H9 (cell line): ENCODE results near the gene MGMT. TPM values are rescaled to one million over a fixed set of nuclear protein-coding genes. Genes with fewer than 3 reads are reported as not detected.

Experiments
- DNase-seq: peaks from one replicate; pipeline ENCODE4 v3.0.0-alpha.2; 2017
- H2AFZ ChIP-seq: one replicate; pipeline ENCODE4 v1.6.1; 2013; ENCODE audit warnings: mild to moderate bottlenecking, low read length, control low read depth, moderate library complexity
- H2AK5ac ChIP-seq: 2 replicates; pipeline ENCODE4 v1.6.1; 2013; ENCODE audit warnings: low read length, control low read depth, mixed read lengths; ENCODE audit not compliant: insufficient read length
- H2BK120ac ChIP-seq: one replicate; pipeline ENCODE4 v1.6.1; 2013; ENCODE audit warnings: low read depth, mild to moderate bottlenecking, low read length, control low read depth, inconsistent platforms; ENCODE audit not compliant: poor library complexity, severe bottlenecking
- H2BK12ac ChIP-seq: 2 replicates; pipeline ENCODE4 v1.6.1; 2013; ENCODE audit warnings: low read length, control low read depth, mixed read lengths, low read depth; ENCODE audit not compliant: insufficient read length
- H2BK15ac ChIP-seq: 2 replicates; pipeline ENCODE4 v1.6.1; 2013; ENCODE audit warnings: low read depth, low read length, control low read depth
- H2BK20ac ChIP-seq: one replicate; pipeline ENCODE4 v1.6.1; 2013; ENCODE audit warnings: low read depth, mild to moderate bottlenecking, low read length, control low read depth, inconsistent platforms; ENCODE audit not compliant: poor library complexity, severe bottlenecking
- H2BK5ac ChIP-seq: 2 replicates; pipeline ENCODE4 v1.6.1; 2013; ENCODE audit warnings: low read length, control low read depth, mixed read lengths; ENCODE audit not compliant: insufficient read length
- H3K14ac ChIP-seq: 2 replicates; pipeline ENCODE4 v1.6.1; 2013; ENCODE audit warnings: low read length, control low read depth; ENCODE audit not compliant: insufficient read depth
- H3K18ac ChIP-seq: 2 replicates; pipeline ENCODE4 v1.6.1; 2013; ENCODE audit warnings: low read depth, mild to moderate bottlenecking, mixed read lengths, low read length, control low read depth; ENCODE audit not compliant: insufficient read length
- H3K23ac ChIP-seq: 2 replicates; pipeline ENCODE4 v1.6.1; 2013; ENCODE audit warnings: low read length, control low read depth, mixed read lengths, low read depth; ENCODE audit not compliant: insufficient read length
- H3K23me2 ChIP-seq: 2 replicates; pipeline ENCODE4 v1.6.1; 2013; ENCODE audit warnings: low read depth, mild to moderate bottlenecking, mixed read lengths, low read length, control low read depth; ENCODE audit not compliant: insufficient read length, poor library complexity, severe bottlenecking
- H3K27ac ChIP-seq: 2 replicates; pipeline ENCODE4 v1.5.1; 2013; ENCODE audit warnings: low read length, control low read depth, mixed read lengths, low read depth; ENCODE audit not compliant: insufficient read length
- H3K27me3 ChIP-seq: 2 replicates; pipeline ENCODE4 v1.6.1; 2013; ENCODE audit warnings: low read length, control low read depth, inconsistent platforms; ENCODE audit not compliant: insufficient read depth
- H3K4ac ChIP-seq: 2 replicates; pipeline ENCODE4 v1.6.1; 2013; ENCODE audit warnings: low read depth, mild to moderate bottlenecking, control low read depth, inconsistent platforms, low read length, moderate library complexity
- H3K4me1 ChIP-seq: 2 replicates; pipeline ENCODE4 v1.6.1; 2013; ENCODE audit warnings: low read length, control low read depth, inconsistent platforms; ENCODE audit not compliant: insufficient read depth
- H3K4me2 ChIP-seq: 2 replicates; pipeline ENCODE4 v1.6.1; 2013; ENCODE audit warnings: low read length, control low read depth, mixed read lengths; ENCODE audit not compliant: insufficient read length, insufficient read depth
- H3K56ac ChIP-seq: 2 replicates; pipeline ENCODE4 v1.6.1; 2013; ENCODE audit warnings: low read depth, mild to moderate bottlenecking, mixed read lengths, low read length, control low read depth; ENCODE audit not compliant: insufficient read length
- H3K79me1 ChIP-seq: 2 replicates; pipeline ENCODE4 v1.6.1; 2013; ENCODE audit warnings: low read depth, mild to moderate bottlenecking, moderate library complexity, low read length, control low read depth, inconsistent platforms; ENCODE audit not compliant: insufficient read depth, poor library complexity, severe bottlenecking
- H3K79me2 ChIP-seq: 2 replicates; pipeline ENCODE4 v1.6.1; 2013; ENCODE audit warnings: low read length, control low read depth, inconsistent platforms; ENCODE audit not compliant: insufficient read depth
- H3K9ac ChIP-seq: 2 replicates; pipeline ENCODE4 v1.6.1; 2013; ENCODE audit warnings: low read length, control low read depth, mixed read lengths; ENCODE audit not compliant: insufficient read length; ENCODE audit errors: extremely low read depth
- H3K9me3 ChIP-seq: one replicate; pipeline ENCODE4 v1.6.1; 2013; ENCODE audit warnings: low read depth, low read length, inconsistent platforms; ENCODE audit not compliant: control insufficient read depth
- H3T11ph ChIP-seq: one replicate; pipeline ENCODE4 v1.6.1; 2013; ENCODE audit warnings: mild to moderate bottlenecking, low read length, control low read depth, inconsistent platforms
- H4K20me1 ChIP-seq: one replicate; pipeline ENCODE4 v1.6.1; 2013; ENCODE audit not compliant: control insufficient read depth, insufficient read length, insufficient read depth
- H4K5ac ChIP-seq: 2 replicates; pipeline ENCODE4 v1.6.1; 2013; ENCODE audit warnings: low read depth, mild to moderate bottlenecking, mixed read lengths, low read length, control low read depth; ENCODE audit not compliant: insufficient read length
- H4K8ac ChIP-seq: replicated peaks from 2 replicates; pipeline ENCODE4 v1.6.1; 2013; ENCODE audit warnings: low read length, control low read depth, mixed read lengths, low read depth; ENCODE audit not compliant: insufficient read length
- H4K91ac ChIP-seq: 2 replicates; pipeline ENCODE4 v1.6.1; 2013; ENCODE audit warnings: low read depth, mild to moderate bottlenecking, moderate library complexity, mixed read lengths, low read length, control low read depth; ENCODE audit not compliant: insufficient read length
- H3K27ac Mint-ChIP-seq, 3 experiments: 2 replicates in 2 of 3; 3 replicates in 1 of 3; pipeline ENCODE4 v1.8.0; 2020 to 2021; ENCODE audit warnings: mixed read lengths in 3 of 3, mild to moderate bottlenecking in 1 of 3, moderate library complexity in 1 of 3
- H3K27me3 Mint-ChIP-seq: 2 replicates; pipeline ENCODE4 v1.8.0; 2021; ENCODE audit warnings: low read depth, mild to moderate bottlenecking, moderate library complexity, mixed read lengths
- H3K36me3 Mint-ChIP-seq, 3 experiments: 2 replicates in 2 of 3; 3 replicates in 1 of 3; pipeline ENCODE4 v1.8.0; 2020 to 2021; ENCODE audit warnings: low read depth in 3 of 3, mixed read lengths in 3 of 3; ENCODE audit not compliant: insufficient read depth in 1 of 3
- H3K4me1 Mint-ChIP-seq, 2 experiments: 2 replicates each; pipeline ENCODE4 v1.8.0; 2020; ENCODE audit warnings: mixed read lengths in 2 of 2
- H3K4me3 Mint-ChIP-seq, 2 experiments: 2 replicates in 1 of 2; 3 replicates in 1 of 2; pipeline ENCODE4 v1.8.0; 2020 to 2021; ENCODE audit warnings: mild to moderate bottlenecking in 2 of 2, mixed read lengths in 2 of 2, moderate library complexity in 1 of 2
- H3K9me3 Mint-ChIP-seq, 2 experiments: 2 replicates in 1 of 2; 3 replicates in 1 of 2; pipeline ENCODE4 v1.8.0; 2020; ENCODE audit warnings: mild to moderate bottlenecking in 2 of 2, mixed read lengths in 2 of 2, moderate library complexity in 1 of 2
- WGBS: extraction: QIAGEN DNeasy Blood & Tissue Kit; methylation state at CpG from one replicate; pipeline ENCODE4 v1.1.7; 2013; ENCODE audit warnings: missing lambda C conversion rate, low lambda C conversion rate, mixed read lengths; ENCODE audit not compliant: insufficient read length; ENCODE audit errors: extremely low coverage; 5-methylcytosine and 5-hydroxymethylcytosine counted together
- total RNA-seq: library from RNA; stranded (reverse); gene quantifications from 2 replicates; pipeline ENCODE4 v1.2.1, GENCODE V29; 2021
- TF ChIP-seq, protein P1 (sequence below): fragments of 200-600 bp; sonication (generic); conservative IDR thresholded peaks from 3 replicates; pipeline ENCODE4 v1.8.0; 2021; ENCODE audit warnings: antibody characterized with exemption, mild to moderate bottlenecking

The MGMT gene
- total RNA-seq, 1 experiment from 2014 or later: 18.4 TPM

DNA sequence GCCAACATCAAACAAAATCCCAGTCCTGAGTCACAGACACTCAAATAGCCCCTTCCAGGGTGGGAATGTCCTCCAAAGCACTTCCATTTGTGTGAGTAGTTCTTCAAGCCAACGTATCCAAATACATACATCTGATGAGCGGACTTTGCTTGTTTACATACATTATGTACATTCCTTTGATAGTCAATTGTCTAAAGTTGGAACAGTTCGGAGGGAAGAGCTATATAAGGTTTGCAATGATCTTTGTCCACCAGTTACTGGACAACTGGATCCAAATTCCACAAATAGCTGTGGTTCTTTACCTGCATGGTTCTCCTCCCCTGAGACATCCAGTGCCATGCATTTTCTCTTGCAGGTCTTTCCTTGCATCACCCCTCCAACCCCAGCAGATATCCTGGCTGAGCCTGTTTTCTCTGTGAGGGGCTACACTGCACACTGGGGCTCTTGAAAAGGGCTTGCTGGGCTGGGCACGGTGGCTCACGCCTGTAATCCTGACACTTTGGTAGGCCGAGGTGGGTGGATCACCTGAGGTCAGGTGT, 4.7 kb upstream of the MGMT start:
- H2BK120ac ChIP-seq: no peak overlapping the region
- no peaks in the 10 kb centered on the region for H3K23me2 ChIP-seq
- no peak overlapping the region for H3K23ac ChIP-seq
- H3K9ac ChIP-seq: no peak overlapping the region
- H3T11ph ChIP-seq: no peak overlapping the region
- H3K27me3 ChIP-seq: no peaks in the 10 kb centered on the region
- no peak overlapping the region for H3K56ac ChIP-seq
- no peak overlapping the region for H2BK12ac ChIP-seq
- Mint-ChIP-seq H3K4me1 (peaks cover 18 to 24% of the 10 kb centered on the region in 2 experiments), H3K36me3 (no peaks in the 10 kb centered on the region; a peak in 1 of 7 replicates), H3K9me3 (no peaks in the 10 kb centered on the region; a peak in 1 of 5 replicates), H3K4me3 (no peak overlapping the region), H3K27me3 (peaks cover 15% of the 10 kb centered on the region), H3K27ac (no peak overlapping the region)
- no peaks in the 10 kb centered on the region for H3K9me3 ChIP-seq
- H3K18ac ChIP-seq: no peak overlapping the region
- H3K14ac ChIP-seq: no peak overlapping the region
- H2AK5ac ChIP-seq: no peak overlapping the region
- no CpG with 5 or more reads among the region's 6 CpGs for WGBS
- no peaks in the 10 kb centered on the region for H3K79me2 ChIP-seq
- no peak overlapping the region for H2BK5ac ChIP-seq
- peak; percentile 10 for DNase-seq
- H2BK15ac ChIP-seq: no peak overlapping the region
- TF ChIP-seq, protein P1, sequence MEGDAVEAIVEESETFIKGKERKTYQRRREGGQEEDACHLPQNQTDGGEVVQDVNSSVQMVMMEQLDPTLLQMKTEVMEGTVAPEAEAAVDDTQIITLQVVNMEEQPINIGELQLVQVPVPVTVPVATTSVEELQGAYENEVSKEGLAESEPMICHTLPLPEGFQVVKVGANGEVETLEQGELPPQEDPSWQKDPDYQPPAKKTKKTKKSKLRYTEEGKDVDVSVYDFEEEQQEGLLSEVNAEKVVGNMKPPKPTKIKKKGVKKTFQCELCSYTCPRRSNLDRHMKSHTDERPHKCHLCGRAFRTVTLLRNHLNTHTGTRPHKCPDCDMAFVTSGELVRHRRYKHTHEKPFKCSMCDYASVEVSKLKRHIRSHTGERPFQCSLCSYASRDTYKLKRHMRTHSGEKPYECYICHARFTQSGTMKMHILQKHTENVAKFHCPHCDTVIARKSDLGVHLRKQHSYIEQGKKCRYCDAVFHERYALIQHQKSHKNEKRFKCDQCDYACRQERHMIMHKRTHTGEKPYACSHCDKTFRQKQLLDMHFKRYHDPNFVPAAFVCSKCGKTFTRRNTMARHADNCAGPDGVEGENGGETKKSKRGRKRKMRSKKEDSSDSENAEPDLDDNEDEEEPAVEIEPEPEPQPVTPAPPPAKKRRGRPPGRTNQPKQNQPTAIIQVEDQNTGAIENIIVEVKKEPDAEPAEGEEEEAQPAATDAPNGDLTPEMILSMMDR: no peak
- H2BK20ac ChIP-seq: no peak overlapping the region
- H4K20me1 ChIP-seq: no peaks in the 10 kb centered on the region
- H4K8ac ChIP-seq: no peak overlapping the region
- no peaks in the 10 kb centered on the region for H3K79me1 ChIP-seq
- no peak overlapping the region for H3K27ac ChIP-seq
- H4K91ac ChIP-seq: no peak overlapping the region
- H4K5ac ChIP-seq: no peak overlapping the region
- H3K4me1 ChIP-seq: no peaks in the 10 kb centered on the region
- no peak overlapping the region for H3K4me2 ChIP-seq
- no peak overlapping the region for H3K4ac ChIP-seq
- no peak overlapping the region for H2AFZ ChIP-seq
